ENCODE results near the gene SGMS1.
A peak's percentile ranks its signal among the peaks of the same experiment; 100 is the strongest.

SGMS1 gene

GRCh38 chr10:50472914-50473313, 150.8 kb downstream of the SGMS1 start:
- no peak overlapping the region for H3K4me3 ChIP-seq (ENCODE audit: low read length)
- no peak for TF ChIP-seq CTCF (IDR thresholded peaks at IDR 0.05; ENCODE audit: insufficient read depth, low read depth, low read length, missing control alignments)
- no peak for DNase-seq (ENCODE audit: low read depth)

GRCh38 chr10:50471583-50471975, 152.2 kb downstream of the SGMS1 start:
- no peak for TF ChIP-seq CTCF (IDR thresholded peaks at IDR 0.05; ENCODE audit: insufficient read depth, low read depth, low read length, missing control alignments)
- no peak for DNase-seq (ENCODE audit: low read depth)
- no peak overlapping the region for H3K4me3 ChIP-seq (ENCODE audit: low read length)

- DNase-seq (ENCODE audit: low read depth): peak; percentile 86
- H3K4me3 ChIP-seq (ENCODE audit: low read length): no peak overlapping the region
- no peak for TF ChIP-seq CTCF (IDR thresholded peaks at IDR 0.05; ENCODE audit: insufficient read depth, low read depth, low read length, missing control alignments)
Measured at GRCh38 chr10:50470798-50471582, 152.8 kb downstream of the SGMS1 start.

GRCh38 chr10:50470345-50470744, 153.4 kb downstream of the SGMS1 start:
- no peak overlapping the region for H3K4me3 ChIP-seq (ENCODE audit: low read length)
- TF ChIP-seq CTCF (IDR thresholded peaks at IDR 0.05; ENCODE audit: insufficient read depth, low read depth, low read length, missing control alignments): no peak
- peak; percentile 33 for DNase-seq (ENCODE audit: low read depth)

- H3K4me3 ChIP-seq (ENCODE audit: low read length): no peak overlapping the region
- DNase-seq (ENCODE audit: low read depth): no peak
- TF ChIP-seq CTCF (IDR thresholded peaks at IDR 0.05; ENCODE audit: insufficient read depth, low read depth, low read length, missing control alignments): no peak
Measured at GRCh38 chr10:50469778-50470193, 154.0 kb downstream of the SGMS1 start.

- H3K4me3 ChIP-seq (ENCODE audit: low read length): no peak overlapping the region
- peak; percentile 20 for DNase-seq (ENCODE audit: low read depth)
- no peak for TF ChIP-seq CTCF (IDR thresholded peaks at IDR 0.05; ENCODE audit: insufficient read depth, low read depth, low read length, missing control alignments)
Measured at GRCh38 chr10:50469288-50469687, 154.5 kb downstream of the SGMS1 start.

- no peak for TF ChIP-seq CTCF (IDR thresholded peaks at IDR 0.05; ENCODE audit: insufficient read depth, low read depth, low read length, missing control alignments)
- no peak for DNase-seq (ENCODE audit: low read depth)
Measured at GRCh38 chr10:50467209-50467608, 156.5 kb downstream of the SGMS1 start.

More at GRCh38 chr10:50467209-50467608, 156.5 kb downstream of the SGMS1 start:
- H3K4me3 ChIP-seq (ENCODE audit: low read length): no peak overlapping the region

All from epithelial cell of esophagus (primary cell).